Brain microvascular endothelial cell (primary cell): Measurements from ENCODE around the gene VPS11.
A peak's percentile ranks its signal among the peaks of the same experiment; 100 is the strongest.

ENCODE experiments used
- DNase-seq: peaks from one replicate; pipeline ENCODE4 v3.0.0-alpha.2; 2020
- H3K27ac ChIP-seq: fragments of 250-450 bp; sonication (Bioruptor Pico); 2 replicates; pipeline ENCODE4 v1.5.1; 2020; ENCODE audit warnings: mild to moderate bottlenecking, moderate library complexity
- H3K27me3 ChIP-seq: fragments of 250-450 bp; sonication (Bioruptor Pico); replicated peaks from 2 replicates; pipeline ENCODE4 v1.5.1; 2020; ENCODE audit warnings: mild to moderate bottlenecking
- H3K36me3 ChIP-seq: fragments of 250-450 bp; sonication (Bioruptor Pico); replicated peaks from 2 replicates; pipeline ENCODE4 v1.5.1; 2020; ENCODE audit warnings: mild to moderate bottlenecking
- H3K4me3 ChIP-seq: 2 replicates; pipeline ENCODE4 v1.5.1; 2011; ENCODE audit warnings: low read depth, mild to moderate bottlenecking, control low read depth, low read length, moderate library complexity
- in situ Hi-C: cut with HindIII; loops from 2 replicates; pipeline ENCODE4 v1.10.0; 2017; ENCODE audit warnings: low sequenced_read_pairs, low pct_ligation_motif_present
- TF ChIP-seq, protein P1 (sequence below): IDR thresholded peaks from 2 replicates; pipeline ENCODE4 v1.5.1; 2011; ENCODE audit warnings: low read depth, mild to moderate bottlenecking, moderate library complexity, low read length, control low read depth, inconsistent platforms; ENCODE audit errors: missing control alignments

The VPS11 gene

DNA sequence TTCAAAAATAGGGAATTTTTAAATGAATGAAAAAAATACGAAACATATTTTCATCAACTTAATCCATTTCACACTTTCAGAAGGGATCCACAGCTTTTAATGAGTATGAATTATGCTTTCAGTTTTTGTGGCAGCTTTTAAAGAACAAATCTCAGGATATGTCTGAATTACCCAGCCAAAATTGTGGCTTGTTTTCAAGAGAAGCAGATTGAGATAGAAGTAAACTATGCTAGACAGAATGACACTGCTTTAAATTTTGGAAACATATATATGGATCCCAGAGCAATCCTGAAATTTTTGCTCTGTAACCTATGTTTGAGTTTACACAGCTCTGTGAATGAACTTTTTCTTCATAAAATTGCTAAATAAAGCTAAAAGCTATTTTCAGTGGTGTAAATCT, 51.3 kb downstream of the VPS11 start:
- peaks cover 23% of the 10 kb centered on the region for H3K36me3 ChIP-seq
- no peaks in the 10 kb centered on the region for H3K27me3 ChIP-seq
- no peak overlapping the region for H3K4me3 ChIP-seq
- TF ChIP-seq, protein P1, sequence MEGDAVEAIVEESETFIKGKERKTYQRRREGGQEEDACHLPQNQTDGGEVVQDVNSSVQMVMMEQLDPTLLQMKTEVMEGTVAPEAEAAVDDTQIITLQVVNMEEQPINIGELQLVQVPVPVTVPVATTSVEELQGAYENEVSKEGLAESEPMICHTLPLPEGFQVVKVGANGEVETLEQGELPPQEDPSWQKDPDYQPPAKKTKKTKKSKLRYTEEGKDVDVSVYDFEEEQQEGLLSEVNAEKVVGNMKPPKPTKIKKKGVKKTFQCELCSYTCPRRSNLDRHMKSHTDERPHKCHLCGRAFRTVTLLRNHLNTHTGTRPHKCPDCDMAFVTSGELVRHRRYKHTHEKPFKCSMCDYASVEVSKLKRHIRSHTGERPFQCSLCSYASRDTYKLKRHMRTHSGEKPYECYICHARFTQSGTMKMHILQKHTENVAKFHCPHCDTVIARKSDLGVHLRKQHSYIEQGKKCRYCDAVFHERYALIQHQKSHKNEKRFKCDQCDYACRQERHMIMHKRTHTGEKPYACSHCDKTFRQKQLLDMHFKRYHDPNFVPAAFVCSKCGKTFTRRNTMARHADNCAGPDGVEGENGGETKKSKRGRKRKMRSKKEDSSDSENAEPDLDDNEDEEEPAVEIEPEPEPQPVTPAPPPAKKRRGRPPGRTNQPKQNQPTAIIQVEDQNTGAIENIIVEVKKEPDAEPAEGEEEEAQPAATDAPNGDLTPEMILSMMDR: no peak
- DNase-seq: no peak
- in situ Hi-C loops: no loop called here
- H3K27ac ChIP-seq: no peak overlapping the region

DNA sequence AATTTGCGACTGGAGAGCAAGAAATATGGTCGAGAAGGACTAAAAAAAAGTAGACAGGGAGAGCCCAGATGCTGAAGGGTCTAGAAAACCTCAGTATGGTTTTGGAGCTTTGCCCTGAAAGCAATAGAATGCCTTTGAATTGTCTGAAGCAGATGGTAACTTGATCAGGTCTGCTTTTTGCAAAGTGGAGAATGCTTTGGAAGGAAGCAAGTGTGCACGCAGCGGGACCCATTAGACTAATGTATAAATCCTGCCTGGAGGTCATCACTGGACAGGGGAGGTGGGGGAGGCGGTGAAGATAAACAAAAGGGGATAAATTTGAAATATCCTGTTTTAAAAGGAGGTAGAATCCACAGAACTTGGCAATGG, 53.0 kb downstream of the VPS11 start:
- in situ Hi-C loops: no loop called here
- Histone ChIP-seq H3K4me3 (peak overlapping the region; percentile 58), H3K27me3 (no peaks in the 10 kb centered on the region), H3K36me3 (peaks cover 15% of the 10 kb centered on the region), H3K27ac (peak overlapping the region; percentile 54)
- no peak for DNase-seq
- TF ChIP-seq, protein P1: no peak

DNA sequence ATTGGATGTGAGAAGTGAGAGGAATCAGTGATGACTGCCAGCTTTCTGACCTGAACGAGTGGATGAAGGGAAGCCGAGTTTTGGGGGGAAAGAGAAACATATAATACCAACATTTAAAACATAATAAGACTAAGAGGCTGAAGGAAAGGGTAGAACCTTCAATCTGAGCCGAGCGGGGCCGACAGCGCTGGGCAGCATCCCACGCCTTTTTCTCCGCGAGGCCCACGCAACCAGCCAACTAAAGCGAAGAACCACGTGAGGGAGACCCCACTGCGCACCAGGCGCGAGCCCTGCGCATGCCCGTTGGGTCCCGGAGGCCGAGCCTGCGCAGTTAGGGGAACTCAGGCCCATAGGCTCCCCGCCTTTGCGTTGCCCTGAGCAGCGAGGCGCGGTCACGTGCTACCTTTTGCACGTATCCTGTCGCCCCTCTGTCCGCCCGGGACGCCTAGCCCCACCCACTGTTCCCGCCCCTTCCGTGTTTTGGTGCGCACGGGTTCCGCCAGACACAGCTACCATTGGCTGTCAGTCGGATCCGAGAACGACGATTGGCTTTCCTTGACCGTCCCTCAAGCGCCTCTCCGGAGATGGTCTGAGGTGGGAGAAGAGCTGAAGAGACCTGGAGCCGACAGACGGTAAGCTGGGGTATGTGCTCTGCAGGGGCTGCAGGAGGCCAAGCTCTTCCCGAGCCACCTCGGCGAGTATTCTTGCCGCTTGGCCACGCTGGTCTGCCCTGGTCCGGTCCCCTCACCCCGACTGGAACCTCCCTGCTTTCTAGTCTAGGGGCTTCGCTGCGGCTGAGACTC, 53.6 kb downstream of the VPS11 start, which contains the start of gene HINFP:
HINFP (plus strand) TSS at position 573 of the 803 bp plus-strand sequence. CDS start 5,365 bp downstream, outside the sequence.
- in situ Hi-C loops: no loop called here
- Histone ChIP-seq H3K36me3 (peaks cover 11% of the 10 kb centered on the region), H3K27ac (peak within 1 kb of the TSS; percentile 54), H3K27me3 (no peaks in the 10 kb centered on the region), H3K4me3 (peak within 1 kb of the TSS; percentile 83)
- TF ChIP-seq, protein P1: no peak
- DNase-seq: peak; percentile 100

DNA sequence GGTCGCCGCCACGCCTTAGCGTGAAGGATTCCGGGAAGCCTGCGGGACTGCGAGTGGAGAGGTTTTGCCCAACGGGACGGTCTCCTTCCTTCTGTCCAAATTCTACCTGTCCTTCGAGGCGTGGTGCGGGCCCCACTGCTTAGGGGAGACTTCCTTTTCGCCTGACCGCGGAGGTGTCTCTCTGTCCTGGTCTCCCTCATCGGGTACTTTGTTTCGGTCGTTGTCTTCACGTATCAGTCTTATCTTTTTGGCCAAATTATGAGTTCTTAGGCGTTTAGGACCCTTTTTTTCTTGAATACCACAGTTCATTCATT, 54.1 kb downstream of the VPS11 start:
- peak overlapping the region; percentile 83 for H3K4me3 ChIP-seq
- in situ Hi-C loops: no loop called here
- H3K27ac ChIP-seq: peak overlapping the region; percentile 41
- peaks cover 11% of the 10 kb centered on the region for H3K36me3 ChIP-seq
- H3K27me3 ChIP-seq: no peaks in the 10 kb centered on the region
- no peak for DNase-seq
- TF ChIP-seq, protein P1: no peak

DNA sequence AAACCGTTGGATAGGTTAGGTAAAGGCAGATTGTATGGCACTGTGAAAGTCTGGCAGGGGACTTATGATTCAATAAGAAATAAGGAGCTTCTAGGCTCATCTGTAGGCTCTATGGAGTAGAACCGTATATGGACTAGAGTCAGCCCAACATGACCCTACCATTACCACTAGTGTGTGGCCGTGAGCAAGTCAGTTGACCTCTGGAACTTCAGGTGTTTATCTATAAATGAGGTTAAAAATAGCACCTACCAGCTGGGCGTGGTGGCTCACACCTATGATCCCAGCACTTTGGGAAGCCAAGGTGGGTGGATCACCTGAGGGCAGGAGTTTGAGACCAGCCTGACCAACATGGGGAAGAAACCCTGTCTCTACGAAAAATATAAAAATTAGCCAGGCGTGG, 58.2 kb downstream of the VPS11 start:
- no peak for DNase-seq
- TF ChIP-seq, protein P1: no peak
- H3K27ac ChIP-seq: no peak overlapping the region
- H3K27me3 ChIP-seq: no peaks in the 10 kb centered on the region
- H3K4me3 ChIP-seq: no peak overlapping the region
- in situ Hi-C loops: no loop called here
- peaks cover 22% of the 10 kb centered on the region for H3K36me3 ChIP-seq
